Glutamatergic neuron (in vitro differentiated cells): ENCODE data around the gene TBRG1. TPM values are rescaled to one million over a fixed set of nuclear protein-coding genes. Genes with fewer than 3 reads are reported as not detected.

Experiments used
- DNase-seq: peaks from one replicate; pipeline ENCODE4 v3.0.0; 2022
- H3K27ac Mint-ChIP-seq: one replicate; pipeline ENCODE4 v1.8.0; 2020; ENCODE audit warnings: mild to moderate bottlenecking, mixed read lengths, inconsistent platforms; ENCODE audit not compliant: unreplicated experiment
- H3K27me3 Mint-ChIP-seq: one replicate; pipeline ENCODE4 v1.8.0; 2020; ENCODE audit warnings: mild to moderate bottlenecking, moderate library complexity, mixed read lengths, inconsistent platforms; ENCODE audit not compliant: unreplicated experiment
- H3K36me3 Mint-ChIP-seq: one replicate; pipeline ENCODE4 v1.8.0; 2020; ENCODE audit warnings: mild to moderate bottlenecking, mixed read lengths, inconsistent platforms; ENCODE audit not compliant: unreplicated experiment
- H3K4me1 Mint-ChIP-seq: one replicate; pipeline ENCODE4 v1.8.0; 2020; ENCODE audit warnings: mild to moderate bottlenecking, low read depth, mixed read lengths, inconsistent platforms; ENCODE audit not compliant: unreplicated experiment
- H3K4me3 Mint-ChIP-seq: one replicate; pipeline ENCODE4 v1.8.0; 2020; ENCODE audit warnings: mild to moderate bottlenecking, mixed read lengths, inconsistent platforms; ENCODE audit not compliant: unreplicated experiment
- H3K9me3 Mint-ChIP-seq: one replicate; pipeline ENCODE4 v1.8.0; 2020; ENCODE audit warnings: mild to moderate bottlenecking, moderate library complexity, mixed read lengths, inconsistent platforms; ENCODE audit not compliant: unreplicated experiment
- long read RNA-seq: library from polyadenylated mRNA; unstranded; transcript quantifications from one replicate; pipeline ENCODE4 v2.0.0, GENCODE V29; 2020; ENCODE audit not compliant: unreplicated experiment
- total RNA-seq: library from RNA; stranded (reverse); fragmentation: NEBNext Ultra II Directional; extraction: Animal tissue kit (Norgen Biotek cat#: 25700); gene quantifications from one replicate; pipeline ENCODE4 v1.2.1, GENCODE V29; 2021; ENCODE audit not compliant: unreplicated experiment
- TF ChIP-seq, protein P1 (sequence below): fragments of 200-600 bp; sonication (generic); IDR thresholded peaks from one replicate; pipeline ENCODE4 v1.5.0; 2021; ENCODE audit not compliant: partially characterized antibody, unreplicated experiment

The TBRG1 gene, protein sequence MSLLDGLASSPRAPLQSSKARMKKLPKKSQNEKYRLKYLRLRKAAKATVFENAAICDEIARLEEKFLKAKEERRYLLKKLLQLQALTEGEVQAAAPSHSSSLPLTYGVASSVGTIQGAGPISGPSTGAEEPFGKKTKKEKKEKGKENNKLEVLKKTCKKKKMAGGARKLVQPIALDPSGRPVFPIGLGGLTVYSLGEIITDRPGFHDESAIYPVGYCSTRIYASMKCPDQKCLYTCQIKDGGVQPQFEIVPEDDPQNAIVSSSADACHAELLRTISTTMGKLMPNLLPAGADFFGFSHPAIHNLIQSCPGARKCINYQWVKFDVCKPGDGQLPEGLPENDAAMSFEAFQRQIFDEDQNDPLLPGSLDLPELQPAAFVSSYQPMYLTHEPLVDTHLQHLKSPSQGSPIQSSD
- 35.3 TPM for total RNA-seq
- long read RNA-seq, full-length matches to known transcripts = 5 of 21 reads
- long read RNA-seq, partial matches to known transcripts = 5 of 21 reads
- long read RNA-seq, other reads (novel, unspliced or antisense) = 11 of 21 reads

DNA sequence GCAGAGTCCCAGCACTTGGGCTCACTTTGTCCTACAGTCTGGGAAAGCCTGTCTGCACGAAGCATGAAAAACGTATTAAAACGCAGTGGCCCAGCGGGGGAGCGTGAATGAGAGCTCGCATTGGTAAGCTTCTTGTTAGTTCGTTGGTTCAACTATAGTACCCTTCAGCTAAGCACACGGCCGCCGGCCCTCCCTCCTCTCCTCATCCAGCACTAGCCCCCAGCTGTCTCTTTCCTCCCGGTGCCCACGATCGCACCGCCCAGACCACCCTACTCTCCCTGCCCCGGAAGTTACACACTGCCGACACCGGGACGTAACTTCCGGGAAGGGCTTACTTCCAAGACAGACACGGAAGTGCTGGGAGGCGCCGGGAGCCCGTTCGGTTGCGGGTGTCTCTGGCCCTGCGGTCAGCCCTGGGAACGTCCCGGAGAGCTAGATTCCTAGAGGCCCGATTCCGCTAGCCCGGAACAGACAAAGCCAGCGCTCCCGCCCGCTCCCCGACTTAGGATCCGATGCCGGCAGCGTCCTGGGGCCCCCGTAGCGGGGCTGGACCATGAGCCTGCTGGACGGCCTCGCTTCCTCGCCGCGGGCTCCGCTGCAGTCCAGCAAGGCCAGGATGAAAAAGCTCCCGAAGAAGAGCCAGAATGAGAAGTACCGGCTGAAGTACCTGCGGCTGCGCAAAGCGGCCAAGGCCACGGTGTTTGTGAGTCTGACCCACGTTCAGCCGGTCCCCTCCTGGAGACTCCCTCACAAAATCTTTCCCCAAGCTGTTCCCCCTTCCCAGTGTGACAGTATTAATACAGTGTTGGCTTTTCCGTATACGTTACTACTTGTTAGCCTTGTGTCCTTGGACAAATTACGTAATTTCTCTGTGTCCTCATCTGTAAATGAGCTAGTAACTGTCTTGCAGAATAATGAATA, at the start of gene TBRG1:
Gene TBRG1, plus strand, starts transcription at position 334 of the 921 bp plus-strand sequence. Its CDS starts 220 bp downstream, at position 554.
- Mint-ChIP-seq H3K27me3 (peaks cover 3% of the 10 kb centered on the region), H3K36me3 (no peaks in the 10 kb centered on the region), H3K27ac (peak within 1 kb of the TSS; percentile 99), H3K4me3 (peak within 1 kb of the TSS; percentile 90), H3K9me3 (peaks cover 2% of the 10 kb centered on the region), H3K4me1 (peaks cover 12% of the 10 kb centered on the region)
- TF ChIP-seq, protein P1, sequence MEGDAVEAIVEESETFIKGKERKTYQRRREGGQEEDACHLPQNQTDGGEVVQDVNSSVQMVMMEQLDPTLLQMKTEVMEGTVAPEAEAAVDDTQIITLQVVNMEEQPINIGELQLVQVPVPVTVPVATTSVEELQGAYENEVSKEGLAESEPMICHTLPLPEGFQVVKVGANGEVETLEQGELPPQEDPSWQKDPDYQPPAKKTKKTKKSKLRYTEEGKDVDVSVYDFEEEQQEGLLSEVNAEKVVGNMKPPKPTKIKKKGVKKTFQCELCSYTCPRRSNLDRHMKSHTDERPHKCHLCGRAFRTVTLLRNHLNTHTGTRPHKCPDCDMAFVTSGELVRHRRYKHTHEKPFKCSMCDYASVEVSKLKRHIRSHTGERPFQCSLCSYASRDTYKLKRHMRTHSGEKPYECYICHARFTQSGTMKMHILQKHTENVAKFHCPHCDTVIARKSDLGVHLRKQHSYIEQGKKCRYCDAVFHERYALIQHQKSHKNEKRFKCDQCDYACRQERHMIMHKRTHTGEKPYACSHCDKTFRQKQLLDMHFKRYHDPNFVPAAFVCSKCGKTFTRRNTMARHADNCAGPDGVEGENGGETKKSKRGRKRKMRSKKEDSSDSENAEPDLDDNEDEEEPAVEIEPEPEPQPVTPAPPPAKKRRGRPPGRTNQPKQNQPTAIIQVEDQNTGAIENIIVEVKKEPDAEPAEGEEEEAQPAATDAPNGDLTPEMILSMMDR = no peak
- peak; percentile 88 for DNase-seq

DNA sequence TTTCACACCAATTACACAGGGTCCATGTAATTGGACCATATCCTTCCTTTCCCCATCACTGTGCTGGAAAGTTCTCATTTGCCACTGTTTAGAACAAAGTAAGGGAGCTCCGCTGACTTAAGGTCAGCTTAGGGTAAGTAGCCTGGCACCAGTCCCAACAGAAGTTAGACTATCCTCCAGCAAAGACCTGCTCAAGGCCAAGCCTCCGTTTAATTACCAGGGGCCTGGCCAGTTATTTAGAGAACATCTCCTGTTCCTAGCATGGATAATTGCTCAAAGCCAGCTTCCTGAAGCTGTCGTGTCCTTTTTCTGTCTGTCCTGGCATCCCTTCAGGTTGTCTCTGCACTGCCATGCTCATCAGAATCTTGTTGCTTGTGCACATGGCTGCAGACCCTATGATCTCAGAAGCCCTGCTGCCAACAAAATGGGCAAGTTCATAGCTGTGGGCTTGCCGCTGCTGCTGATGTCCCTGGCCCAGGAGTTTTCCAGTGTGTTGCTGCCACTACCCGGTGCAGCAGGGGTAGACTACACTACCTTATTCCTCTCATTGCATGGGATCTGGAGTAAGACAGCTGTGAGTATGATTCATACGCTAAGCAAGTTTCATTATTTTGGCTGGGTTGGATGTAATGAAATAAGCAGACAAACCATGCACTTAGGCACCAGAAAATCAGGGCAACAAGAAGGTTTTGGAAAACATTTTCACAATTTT, 44.8 kb upstream of the TBRG1 start:
- H3K27me3 Mint-ChIP-seq = no peaks in the 10 kb centered on the region
- TF ChIP-seq, protein P1 = no peak
- H3K4me1 Mint-ChIP-seq = no peaks in the 10 kb centered on the region
- H3K9me3 Mint-ChIP-seq = no peaks in the 10 kb centered on the region
- DNase-seq = no peak
- H3K27ac Mint-ChIP-seq = no peak overlapping the region
- H3K36me3 Mint-ChIP-seq = no peaks in the 10 kb centered on the region
- H3K4me3 Mint-ChIP-seq = no peak overlapping the region

DNA sequence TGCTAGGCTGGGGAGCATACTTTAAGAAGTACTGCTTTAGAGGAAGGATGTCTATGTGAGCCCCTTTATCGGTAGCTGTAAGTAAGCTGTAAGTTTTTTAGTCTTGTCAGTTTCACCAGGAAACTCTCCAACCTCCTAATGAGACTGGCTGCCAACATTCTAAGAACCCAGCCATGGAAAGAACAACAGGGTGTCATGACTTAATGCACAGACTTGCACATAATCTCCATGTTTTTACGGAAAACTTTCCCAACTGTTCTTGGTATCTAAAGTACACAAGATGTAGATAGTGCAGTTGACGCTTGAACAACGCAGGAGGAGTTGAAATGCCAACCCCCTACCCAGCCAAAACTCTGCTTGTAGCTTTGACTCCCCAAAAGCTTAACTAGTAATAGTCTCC, 43.9 kb upstream of the TBRG1 start:
- H3K27me3 Mint-ChIP-seq = no peaks in the 10 kb centered on the region
- H3K27ac Mint-ChIP-seq = no peak overlapping the region
- TF ChIP-seq, protein P1 = no peak
- no peak overlapping the region for H3K4me3 Mint-ChIP-seq
- no peaks in the 10 kb centered on the region for H3K4me1 Mint-ChIP-seq
- no peak for DNase-seq
- H3K9me3 Mint-ChIP-seq = no peaks in the 10 kb centered on the region
- no peaks in the 10 kb centered on the region for H3K36me3 Mint-ChIP-seq

DNA sequence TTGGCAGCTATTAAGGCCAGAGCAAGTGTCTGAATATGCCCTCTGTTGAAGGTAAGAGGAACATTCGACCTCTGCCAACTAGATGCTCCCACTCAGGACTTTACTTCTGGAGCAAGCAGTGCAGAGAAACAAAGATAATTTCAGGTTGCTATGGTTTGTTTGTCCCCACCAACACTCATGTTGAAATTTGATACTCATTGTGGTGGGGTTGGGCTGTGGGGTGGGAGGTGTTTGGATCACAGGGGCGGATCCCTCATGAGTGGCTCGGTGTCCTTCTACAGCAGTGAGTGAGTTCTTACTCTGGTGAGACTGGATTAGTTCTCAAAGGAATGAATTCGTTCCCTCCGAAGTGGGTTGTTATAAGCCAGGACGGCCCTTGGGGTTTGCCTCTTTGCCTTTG, 40.8 kb upstream of the TBRG1 start:
- Mint-ChIP-seq H3K4me3 (no peak overlapping the region), H3K27ac (no peak overlapping the region), H3K27me3 (no peaks in the 10 kb centered on the region), H3K4me1 (no peaks in the 10 kb centered on the region), H3K36me3 (no peaks in the 10 kb centered on the region), H3K9me3 (no peaks in the 10 kb centered on the region)
- TF ChIP-seq, protein P1 = no peak
- DNase-seq = no peak
